Peyer's patch (tissue), 4 donors: ENCODE data around the gene BTAF1. TPM values are rescaled to one million over a fixed set of nuclear protein-coding genes. Genes with fewer than 3 reads are reported as not detected.

ENCODE experiments used
- DNase-seq, 3 donors: peaks; one replicate each; pipeline ENCODE4 v3.0.0-alpha.2; 2017 to 2019
- H3K27ac ChIP-seq, 4 donors: fragments of 200-600 bp; sonication (generic); one replicate each; pipeline ENCODE4 v1.5.1; 2016 to 2019
- H3K27me3 ChIP-seq, 2 donors: fragments of 200-600 bp; sonication (generic); one replicate each; pipeline ENCODE4 v1.5.1; 2019
- H3K36me3 ChIP-seq, 3 donors: fragments of 200-600 bp; sonication (generic); one replicate each; pipeline ENCODE4 v1.5.1; 2016 to 2019
- H3K4me1 ChIP-seq, 4 donors: fragments of 200-600 bp; sonication (generic); one replicate each; pipeline ENCODE4 v1.5.1; 2016 to 2019
- H3K4me3 ChIP-seq, 4 donors: fragments of 200-600 bp; sonication (generic); 1 replicate in 3 of 4; 2 replicates in 1 of 4; pipeline ENCODE4 v1.5.1; 2016 to 2019; ENCODE audit warnings: mild to moderate bottlenecking in 1 of 4
- H3K9me3 ChIP-seq, 4 donors: fragments of 200-600 bp; sonication (generic); one replicate each; pipeline ENCODE4 v1.5.1; 2016 to 2019; ENCODE audit warnings: mild to moderate bottlenecking in 1 of 4
- CTCF ChIP-seq, 6 experiments: fragments of 450-650 bp in 4 of 6; fragments of 200-600 bp in 2 of 6; sonication (generic) in 1 of 6; IDR thresholded peaks; one replicate each; pipeline ENCODE4 v1.5.1; 2017 to 2019; ENCODE audit warnings: antibody characterized with exemption in 6 of 6, mild to moderate bottlenecking in 3 of 6, moderate library complexity in 1 of 6
- POLR2A ChIP-seq, 2 donors: fragments of 450-650 bp; IDR thresholded peaks; one replicate each; pipeline ENCODE4 v1.5.1; 2017; ENCODE audit warnings: antibody characterized with exemption in 2 of 2, mild to moderate bottlenecking in 2 of 2, moderate library complexity in 2 of 2
- total RNA-seq, 4 donors: library from RNA; depleted of rRNA; stranded (reverse); fragments of >200 nt; gene quantifications; one replicate each; pipeline ENCODE4 v1.1.0, GENCODE V29; 2016

BTAF1 gene
- total RNA-seq, 4 donors from 2014 or later, result 37.0 to 60.2 (median 45.4) TPM

DNA sequence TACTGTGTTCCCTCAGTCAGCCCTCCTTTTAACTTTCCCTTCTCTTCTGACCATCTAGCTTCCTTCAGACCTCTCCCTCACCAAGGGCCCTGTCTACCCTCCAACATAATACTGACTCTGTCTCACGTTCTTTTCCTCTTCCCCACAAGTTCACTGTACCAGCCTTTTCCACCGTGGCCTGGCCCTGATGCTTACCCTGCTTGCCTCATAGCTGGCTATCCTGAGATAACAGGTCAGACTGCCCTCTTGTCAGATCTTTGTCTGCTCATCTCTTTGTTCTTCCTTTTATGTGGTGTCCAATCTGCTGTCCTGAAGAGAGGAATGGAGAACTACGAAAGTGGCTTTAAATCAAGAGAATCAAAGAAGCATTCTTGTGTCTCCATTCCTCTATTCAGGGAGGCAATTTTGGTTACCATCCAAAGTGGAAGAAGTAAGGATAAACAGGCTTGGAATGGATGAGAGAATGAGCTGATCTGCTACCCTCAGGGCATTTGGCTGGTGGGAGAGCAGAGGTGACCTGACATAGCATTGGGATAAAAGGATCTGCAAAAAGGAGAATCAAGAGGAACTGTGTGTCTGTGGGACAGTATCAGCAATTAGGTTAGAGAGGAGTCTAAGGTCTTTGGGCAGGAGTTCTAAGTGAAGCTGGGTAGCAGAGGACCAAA is 8.1 kb downstream of the BTAF1 start:
- Histone ChIP-seq H3K4me1 (peaks cover 0 to 11% (median 4%) of the 10 kb centered on the region in 4 donors), H3K27ac (no peak overlapping the region), H3K27me3 (no peaks in the 10 kb centered on the region), H3K36me3 (peaks cover 0 to 23% (median 0%) of the 10 kb centered on the region in 3 donors), H3K4me3 (no peak overlapping the region), H3K9me3 (no peaks in the 10 kb centered on the region)
- no peak for DNase-seq
- TF ChIP-seq POLR2A (IDR thresholded peaks at IDR 0.05), result no peak
- no peak for TF ChIP-seq CTCF (IDR thresholded peaks at IDR 0.05)

DNA sequence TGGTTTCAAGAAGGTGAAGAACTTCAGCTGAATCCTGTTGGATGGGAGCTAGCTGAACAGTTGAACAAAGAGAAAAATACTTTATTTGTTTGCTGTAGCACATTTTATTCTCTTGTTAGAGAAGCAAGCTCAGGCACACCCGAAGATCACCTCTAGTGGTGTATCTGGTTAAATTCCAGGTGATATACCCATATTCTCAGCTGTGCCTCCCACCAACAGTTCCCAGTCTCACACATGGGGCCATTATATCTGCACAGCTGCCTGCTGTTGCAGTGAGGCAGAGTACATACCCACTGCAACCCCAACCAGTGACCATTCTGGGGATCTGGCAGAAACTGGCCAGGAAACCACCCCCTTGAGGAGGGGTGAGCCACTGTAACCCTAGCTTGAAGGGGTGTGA is 9.2 kb downstream of the BTAF1 start:
- TF ChIP-seq POLR2A (IDR thresholded peaks at IDR 0.05) (no peak), CTCF (IDR thresholded peaks at IDR 0.05) (no peak)
- H3K9me3 ChIP-seq, result no peaks in the 10 kb centered on the region

DNA sequence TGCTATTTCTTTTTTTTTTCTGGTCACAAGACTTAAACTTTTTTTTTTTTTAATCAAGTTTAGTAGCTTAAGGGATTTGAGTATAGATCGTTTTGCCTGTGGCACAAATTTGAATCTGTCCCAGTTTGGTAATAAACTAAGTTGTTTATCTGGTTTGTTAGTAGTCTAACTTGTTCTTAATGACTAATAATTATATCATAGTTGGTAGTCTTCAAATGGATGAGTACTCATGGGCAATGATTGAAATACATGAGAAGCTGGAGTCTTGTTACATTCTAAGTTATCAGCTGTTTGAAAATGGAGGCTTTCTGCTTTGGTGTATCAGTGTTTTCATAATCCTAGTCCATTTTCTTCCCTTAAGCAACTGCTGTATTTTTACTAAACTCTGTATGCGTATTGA is 12.3 kb downstream of the BTAF1 start:
- H3K27me3 ChIP-seq, result no peaks in the 10 kb centered on the region
- H3K27ac ChIP-seq, result no peak overlapping the region
- no peaks in the 10 kb centered on the region for H3K9me3 ChIP-seq
- no peak overlapping the region for H3K4me3 ChIP-seq
- H3K4me1 ChIP-seq, result peaks cover 0 to 1% (median 0%) of the 10 kb centered on the region in 4 donors
- DNase-seq, result no peak
- peaks cover 0 to 34% (median 0%) of the 10 kb centered on the region in 3 donors for H3K36me3 ChIP-seq
- TF ChIP-seq POLR2A (IDR thresholded peaks at IDR 0.05) (no peak), CTCF (IDR thresholded peaks at IDR 0.05) (no peak)

More for the DNA sequence above, 9.2 kb downstream of the BTAF1 start:
- H3K27ac ChIP-seq, result no peak overlapping the region
- H3K4me1 ChIP-seq, result peaks cover 0 to 11% (median 4%) of the 10 kb centered on the region in 4 donors
- H3K27me3 ChIP-seq, result no peaks in the 10 kb centered on the region
- H3K36me3 ChIP-seq, result peaks cover 0 to 34% (median 0%) of the 10 kb centered on the region in 3 donors
- no peak overlapping the region for H3K4me3 ChIP-seq
- no peak for DNase-seq

DNA sequence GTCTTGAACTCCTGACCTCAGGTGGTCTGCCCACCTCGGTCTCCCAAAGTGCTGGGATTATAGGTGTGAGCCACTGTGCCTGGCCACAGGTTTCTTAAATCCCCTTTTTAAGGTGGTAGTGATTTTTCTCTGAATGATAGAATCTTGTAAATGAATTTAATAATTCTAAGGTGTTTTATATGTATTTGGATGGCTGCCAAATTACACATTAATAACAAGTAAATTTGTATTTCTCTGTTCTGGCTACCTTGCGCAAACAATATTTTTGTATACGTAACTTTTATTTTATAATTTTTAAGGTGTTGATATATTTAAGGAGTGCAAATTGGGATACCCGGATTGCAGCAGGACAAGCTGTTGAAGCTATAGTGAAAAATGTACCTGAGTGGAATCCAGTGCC is 16.1 kb downstream of the BTAF1 start:
- H3K27ac ChIP-seq, result no peak overlapping the region
- H3K36me3 ChIP-seq, result peaks cover 0 to 62% (median 0%) of the 10 kb centered on the region in 3 donors
- TF ChIP-seq POLR2A (IDR thresholded peaks at IDR 0.05) (no peak), CTCF (IDR thresholded peaks at IDR 0.05) (no peak)
- H3K9me3 ChIP-seq, result no peaks in the 10 kb centered on the region
- no peak overlapping the region for H3K4me3 ChIP-seq
- no peaks in the 10 kb centered on the region for H3K27me3 ChIP-seq
- DNase-seq, result no peak
- no peaks in the 10 kb centered on the region for H3K4me1 ChIP-seq

GRCh38 chr10:91941426-91941825 is 17.9 kb downstream of the BTAF1 start:
- H3K4me3 ChIP-seq, result no peak overlapping the region
- peaks cover 0 to 60% (median 0%) of the 10 kb centered on the region in 3 donors for H3K36me3 ChIP-seq
- no peaks in the 10 kb centered on the region for H3K27me3 ChIP-seq
- DNase-seq, result no peak
- H3K9me3 ChIP-seq, result no peaks in the 10 kb centered on the region
- no peak overlapping the region for H3K27ac ChIP-seq
- H3K4me1 ChIP-seq, result no peaks in the 10 kb centered on the region
- no peak for TF ChIP-seq POLR2A (IDR thresholded peaks at IDR 0.05)
- TF ChIP-seq CTCF (IDR thresholded peaks at IDR 0.05), result no peak
